T-helper 1 cell (primary cell): Measurements from ENCODE around the gene WDR38.
A peak's percentile ranks its signal among the peaks of the same experiment; 100 is the strongest.

Experiments
- DNase-seq, 5 donors: peaks; one replicate each; pipeline ENCODE4 v3.0.0-alpha.2; 2012 to 2020

Gene WDR38

DNA sequence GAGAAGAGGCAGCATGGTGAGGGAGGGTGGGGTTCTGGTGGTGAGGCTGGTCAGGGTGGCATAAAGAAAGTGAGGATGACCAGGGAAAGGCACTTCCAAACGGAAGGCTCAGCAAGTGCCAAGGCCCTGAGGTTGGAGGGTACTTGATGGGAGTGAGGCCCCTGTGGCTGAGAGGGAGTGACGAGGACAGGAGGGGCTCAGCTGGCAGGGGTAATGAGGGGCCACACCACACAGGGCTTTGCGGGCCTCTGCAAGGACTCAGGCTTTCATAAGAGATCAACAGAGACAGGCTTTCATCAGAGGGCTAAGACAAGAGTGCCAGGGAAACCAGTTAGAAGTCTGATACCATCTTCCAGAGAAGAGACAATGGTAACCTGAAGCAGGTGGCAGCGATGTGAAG, 32.3 kb downstream of the WDR38 start:
- DNase-seq, result no peak

DNA sequence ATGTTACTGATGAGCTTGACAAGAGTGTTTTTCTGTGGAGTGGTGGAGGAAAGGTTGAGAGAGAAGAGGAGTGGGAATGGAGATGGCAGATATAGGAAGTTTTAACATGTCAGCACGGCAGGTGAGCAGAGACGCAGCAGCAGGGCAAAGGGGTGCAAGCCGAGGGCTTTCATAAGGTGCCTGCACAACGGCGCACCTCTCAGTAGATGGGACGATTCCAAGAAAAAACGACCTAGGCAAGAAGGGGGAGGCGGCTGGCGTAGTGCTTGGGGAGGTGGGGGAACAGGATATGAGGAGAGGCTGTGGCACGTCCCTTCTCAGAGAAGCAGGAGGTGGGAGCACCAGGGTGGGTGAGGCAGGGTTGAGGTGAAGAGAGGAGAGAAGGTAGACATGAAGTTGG, 33.2 kb downstream of the WDR38 start:
- DNase-seq, result no peak

DNA sequence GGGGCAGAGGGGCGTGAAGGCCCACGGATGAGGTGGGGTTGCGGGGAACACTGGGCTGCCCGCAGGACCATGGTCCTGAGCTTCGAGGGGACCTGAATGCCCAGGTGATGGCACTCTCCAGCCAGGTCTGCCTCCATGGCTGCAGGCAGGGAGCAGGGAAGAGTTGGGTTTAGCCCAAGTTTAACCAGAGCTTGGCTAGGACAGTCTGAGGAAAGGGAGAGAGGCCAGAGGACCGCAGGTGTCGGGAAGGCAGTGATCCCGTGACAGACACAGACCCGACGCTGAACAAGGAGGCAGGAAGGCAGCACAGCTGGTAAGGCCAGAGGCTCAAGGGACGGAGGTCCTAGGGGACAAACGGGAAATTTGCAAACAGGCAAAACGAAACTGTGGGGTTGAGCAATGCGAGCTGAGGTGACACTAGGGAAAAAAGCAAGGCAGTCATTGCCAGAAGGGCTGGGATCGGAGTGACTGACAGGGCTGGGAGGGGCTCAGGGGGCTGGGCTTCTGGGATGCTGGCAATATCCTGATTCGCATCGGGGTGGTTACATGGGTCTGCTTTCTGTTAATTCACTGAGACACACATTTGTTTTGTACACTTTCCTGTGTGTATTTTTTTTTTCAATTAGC, 33.7 kb downstream of the WDR38 start:
- no peak for DNase-seq

DNA sequence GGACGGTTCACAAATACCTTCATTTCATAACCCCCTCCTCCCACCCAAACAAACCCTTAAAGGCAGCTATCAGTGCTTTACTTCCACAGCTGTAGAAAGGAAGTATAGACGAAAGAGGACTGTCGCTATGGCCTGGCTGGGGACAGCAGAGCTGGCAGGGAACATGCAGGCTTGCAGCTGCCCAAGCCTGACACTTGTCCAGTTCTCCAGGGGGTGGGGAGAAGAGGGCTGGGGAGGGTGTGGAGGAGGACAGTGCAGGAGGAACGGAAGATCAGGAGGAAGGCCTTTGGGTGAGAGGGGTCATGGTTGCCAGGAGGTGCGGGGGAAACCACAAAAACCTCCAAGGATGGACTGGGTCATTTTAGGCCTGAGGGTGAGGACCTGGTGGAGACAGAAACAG, 34.6 kb downstream of the WDR38 start:
- no peak for DNase-seq

DNA sequence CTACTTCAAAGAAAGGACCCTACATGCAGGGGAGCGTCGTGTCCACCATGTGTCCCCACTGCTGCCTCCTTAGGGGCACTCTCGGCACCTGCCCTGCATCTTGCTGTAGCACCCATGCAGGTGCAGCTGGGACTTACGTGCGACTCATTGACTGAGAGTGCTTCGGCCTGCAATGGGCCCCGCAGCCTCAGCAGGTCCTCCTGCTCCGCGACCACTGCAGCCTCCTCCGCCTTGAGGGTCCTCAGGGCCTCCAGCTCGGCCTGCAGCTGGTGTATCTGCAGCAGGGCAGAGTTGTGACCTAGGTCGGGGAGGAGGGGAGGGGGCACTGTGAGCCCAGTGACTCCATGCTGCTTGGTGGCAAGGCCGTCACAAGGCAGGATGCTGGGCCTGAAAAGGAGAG, 35.7 kb downstream of the WDR38 start:
- no peak for DNase-seq

DNA sequence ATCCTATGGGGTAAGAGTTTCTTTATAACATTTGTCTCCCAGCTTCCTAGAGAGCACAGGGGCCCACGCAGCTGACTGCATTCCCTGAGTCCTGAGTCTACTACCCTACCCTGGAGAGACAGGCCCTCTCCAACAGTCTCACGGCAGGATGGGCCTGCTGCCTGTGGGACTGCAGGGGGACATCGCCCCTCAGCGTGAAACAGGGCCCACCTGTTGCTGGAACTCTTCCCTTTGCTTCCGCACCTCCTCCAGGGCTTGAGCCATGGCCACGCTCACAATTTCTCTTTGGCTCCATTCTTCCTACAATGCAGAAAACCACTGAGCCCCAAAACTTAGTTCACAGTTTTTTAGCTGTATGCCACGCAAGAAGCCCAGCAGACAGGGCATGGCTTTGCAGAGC, 36.9 kb downstream of the WDR38 start:
- DNase-seq, result no peak

DNA sequence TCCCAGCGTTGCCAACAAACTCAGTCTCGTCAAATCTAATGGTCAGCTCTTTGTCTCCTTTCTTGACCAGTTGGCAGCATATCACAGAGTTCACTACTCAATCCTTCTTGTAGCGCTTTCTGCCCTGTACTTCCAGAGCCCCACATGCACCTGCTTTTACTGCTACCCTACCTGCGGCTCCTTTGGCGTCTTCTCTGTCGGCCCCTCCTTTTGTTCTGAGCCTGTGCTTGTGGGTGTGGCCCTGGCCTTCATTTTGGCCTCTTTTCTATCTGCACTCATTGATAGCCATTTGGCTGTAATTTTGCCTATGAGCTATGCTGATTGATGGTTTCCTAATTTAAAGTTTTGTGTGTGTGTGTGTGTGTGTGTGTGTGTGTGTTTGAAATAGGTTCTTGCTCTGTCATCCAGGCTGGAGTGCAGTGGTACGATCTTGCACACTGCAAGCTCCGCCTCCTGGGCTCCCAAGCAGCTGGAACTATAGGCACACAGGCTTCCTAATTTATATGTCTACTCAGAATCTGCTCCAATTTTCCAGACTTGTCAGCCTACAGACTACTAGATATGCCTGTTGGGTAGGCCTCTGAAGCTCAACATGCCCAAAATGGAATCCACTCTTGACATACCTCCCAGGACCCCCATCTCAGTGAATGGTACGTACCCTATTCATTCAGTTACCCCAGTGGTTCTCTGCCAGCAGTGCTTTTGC, 40.9 kb downstream of the WDR38 start:
- DNase-seq, result no peak

DNA sequence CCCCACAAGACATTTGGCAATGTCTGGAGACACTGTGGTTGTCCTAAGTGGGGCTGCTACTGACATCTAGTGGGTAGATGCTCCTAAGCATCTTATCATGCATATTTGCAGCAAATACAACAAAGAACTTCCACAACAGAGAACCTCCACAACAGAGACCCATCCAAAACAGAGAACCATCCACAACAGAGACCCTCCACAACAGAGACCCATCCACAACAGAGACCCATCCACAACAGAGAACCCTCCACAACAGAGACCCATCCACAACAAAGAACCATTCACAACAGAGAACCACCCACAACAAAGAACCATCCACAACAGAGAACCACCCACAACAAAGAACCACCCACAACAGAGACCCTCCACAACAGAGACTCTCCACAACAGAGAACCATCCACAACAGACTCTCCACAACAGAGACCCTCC, 41.5 kb downstream of the WDR38 start:
- peak in 2 of 5 donors; percentile 45 to 49 for DNase-seq

DNA sequence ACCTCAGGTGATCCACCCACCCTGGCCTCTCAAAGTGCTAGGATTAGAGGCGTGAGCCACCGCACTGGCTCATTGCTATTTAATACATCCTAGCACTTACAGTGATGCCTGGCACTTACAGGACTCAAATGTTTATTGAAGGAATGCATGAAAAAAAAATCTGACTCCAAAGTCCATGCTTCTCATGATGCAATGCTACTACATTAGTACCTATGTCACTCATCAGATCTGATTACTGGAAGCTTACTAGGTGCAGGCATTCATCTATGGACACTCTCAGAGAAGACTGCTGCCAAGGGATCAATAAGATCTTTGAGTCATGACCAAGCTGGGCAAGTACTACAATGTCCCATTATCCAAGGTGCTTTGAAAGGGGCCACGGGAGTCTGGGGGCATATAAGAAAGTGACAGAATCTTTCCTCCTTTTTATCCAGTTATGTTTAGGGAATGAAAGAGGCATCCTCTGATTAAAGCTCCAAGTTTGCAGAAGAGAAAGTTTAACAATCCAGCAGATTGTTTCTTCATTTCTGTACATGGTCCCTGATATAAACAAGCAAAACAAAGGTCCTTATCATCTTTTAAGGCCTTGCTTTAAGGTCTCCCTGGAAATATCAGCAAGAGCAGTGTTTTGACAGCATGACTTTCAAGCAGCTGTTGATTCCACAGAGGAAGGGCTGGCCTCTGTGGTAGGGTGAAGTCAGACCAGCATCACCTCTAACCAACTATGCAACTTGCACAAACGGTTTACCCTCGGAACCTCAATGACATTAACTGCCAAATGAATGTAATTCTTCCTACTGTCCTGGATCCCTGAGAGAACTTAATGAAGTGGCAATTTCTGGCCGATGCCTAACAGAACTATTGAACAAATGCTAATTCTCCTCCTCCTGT, 44.6 kb downstream of the WDR38 start:
- no peak for DNase-seq

DNA sequence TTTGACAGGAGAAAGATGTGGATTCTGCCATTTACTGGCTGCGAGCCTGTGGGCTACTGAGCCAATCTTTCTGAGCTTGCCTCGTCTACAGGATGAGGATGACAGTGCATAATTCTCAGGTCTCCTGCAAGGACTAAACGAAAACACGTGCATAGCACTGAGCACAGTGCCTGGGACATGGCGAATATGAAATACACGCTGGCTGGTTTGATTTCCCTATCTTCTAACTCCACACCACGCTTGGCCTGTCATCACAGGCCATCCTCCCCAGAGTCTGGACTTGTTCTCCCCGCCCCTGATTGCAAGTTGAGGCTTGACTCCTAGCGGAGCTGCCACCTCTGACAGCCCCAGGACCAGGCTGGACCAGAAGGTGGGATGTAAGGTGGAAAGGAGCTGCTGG, 46.6 kb downstream of the WDR38 start:
- no peak for DNase-seq

DNA sequence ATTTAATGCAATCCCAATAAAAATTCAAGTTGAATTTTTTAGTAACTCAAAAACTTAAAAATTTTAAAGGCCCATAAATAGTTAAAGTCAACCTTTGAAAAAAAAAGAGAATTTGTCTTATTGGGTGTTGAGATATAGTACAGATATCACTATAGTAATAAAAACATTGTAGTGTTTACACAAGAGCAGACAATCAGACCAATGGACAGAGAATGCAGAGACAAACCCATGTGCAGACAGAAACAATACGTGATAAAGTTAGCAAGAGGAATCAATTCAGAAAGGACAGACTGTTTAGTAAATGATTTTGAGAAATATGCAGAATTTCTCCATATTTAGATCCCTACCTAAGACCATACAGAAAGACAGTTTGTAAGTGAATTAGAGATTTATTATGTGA, 53.7 kb downstream of the WDR38 start:
- DNase-seq, result no peak
